Measurements from ENCODE around the gene ACTMAP. TPM values are rescaled to one million over a fixed set of nuclear protein-coding genes. Genes with fewer than 3 reads are reported as not detected.

ACTMAP gene
- total RNA-seq, 2 experiments from 2014 or later: 5.0 to 54.8 TPM

GRCh38 chr19:40752257-40752781 lies 2.0 kb upstream of the ACTMAP start:
- peaks cover 25% of the 10 kb centered on the region for H4K20me1 ChIP-seq (ENCODE audit: insufficient read depth, low read length)

GRCh38 chr19:40750874-40751537 lies 729 bp upstream of the ACTMAP start, which contains the start of gene SNRPA:
TSS of gene SNRPA (plus strand) at chr19:40751203. CDS start at chr19:40751409, 206 bp downstream.
- Histone ChIP-seq H3K4me1 (ENCODE audit: insufficient read depth, low read length, poor library complexity, severe bottlenecking) (peaks cover 52% of the 10 kb centered on the region), H3K79me2 (ENCODE audit: insufficient read depth, low read depth, low read length) (peaks cover 69% of the 10 kb centered on the region), H3K9me3 (ENCODE audit: low read length) (no peaks in the 10 kb centered on the region), H4K20me1 (ENCODE audit: insufficient read depth, low read length) (peaks cover 22% of the 10 kb centered on the region), H3K9me2 (ENCODE audit: insufficient read depth, low read length) (no peaks in the 10 kb centered on the region), H2AFZ (ENCODE audit: low read length) (no peak within 1 kb of the TSS; the same call in 1 of the 2 replicates), H3K27ac (ENCODE audit: low read depth, low read length, poor library complexity, severe bottlenecking) (peak within 1 kb of the TSS; percentile 79), H3K36me3 (ENCODE audit: insufficient read depth, low read length) (peaks cover 44% of the 10 kb centered on the region), H3K4me3 (ENCODE audit: low read depth, low read length, poor library complexity, severe bottlenecking) (peak within 1 kb of the TSS; percentile 80), H3K4me2 (ENCODE audit: low read length) (peak within 1 kb of the TSS; percentile 90)
- intact Hi-C loops (cut with micrococcal nuclease; ENCODE audit: unreplicated experiment): loop anchor here (1.0 to 5.0 kb wide), 4 partner anchors 26 to 89 kb away; partner anchors contain the start of gene EGLN2
- TF ChIP-seq EZH2phosphoT487 (IDR thresholded peaks at IDR 0.05; ENCODE audit: borderline replicate concordance, low read depth, low read length): no peak
- TF ChIP-seq CTCF (conservative IDR thresholded peaks at IDR 0.05; ENCODE audit: low read length): no peak
- ChIA-PET POLR2A (interaction anchor here (0.8 to 3.8 kb wide), 5 partner anchors 10 to 55 kb away, joined by 3 to 29 read pairs (median 4); partner anchors contain the start of gene RAB4B), CTCF (ENCODE audit: unreplicated experiment) (interaction anchor here (1.0 kb wide), 1 partner anchor 88 kb away, joined by 3 read pairs; no protein-coding TSS in a partner anchor)
- no TSS peak for BruUV-seq (replicated peaks)
- DNase-seq (ENCODE audit: low spot score): peak; percentile 99

More at GRCh38 chr19:40752257-40752781, 2.0 kb upstream of the ACTMAP start:
- Histone ChIP-seq H3K79me2 (ENCODE audit: insufficient read depth, low read depth, low read length) (peaks cover 82% of the 10 kb centered on the region), H3K9me2 (ENCODE audit: insufficient read depth, low read length) (no peaks in the 10 kb centered on the region), H2AFZ (ENCODE audit: low read length) (no peak overlapping the region), H3K4me1 (ENCODE audit: insufficient read depth, low read length, poor library complexity, severe bottlenecking) (peaks cover 61% of the 10 kb centered on the region), H3K4me2 (ENCODE audit: low read length) (peak overlapping the region; percentile 80), H3K4me3 (ENCODE audit: low read depth, low read length, poor library complexity, severe bottlenecking) (peak overlapping the region; percentile 80), H3K27ac (ENCODE audit: low read depth, low read length, poor library complexity, severe bottlenecking) (peak overlapping the region; percentile 76), H3K36me3 (ENCODE audit: insufficient read depth, low read length) (peaks cover 57% of the 10 kb centered on the region), H3K9me3 (ENCODE audit: low read length) (no peaks in the 10 kb centered on the region)
- ChIA-PET POLR2A (interaction anchor here (0.7 to 4.3 kb wide), 4 partner anchors 24 to 501 kb away, joined by 3 to 31 read pairs (median 4); partner anchors contain the start of genes EGLN2 and RAB4B), CTCF (ENCODE audit: unreplicated experiment) (interaction anchor here (0.5 to 0.6 kb wide), 2 partner anchors 11 to 1150 kb away, joined by 3 to 5 read pairs; no protein-coding TSS in a partner anchor)
- no peak for DNase-seq (ENCODE audit: low spot score)
- TF ChIP-seq CTCF (conservative IDR thresholded peaks at IDR 0.05; ENCODE audit: low read length) (no peak), EZH2phosphoT487 (IDR thresholded peaks at IDR 0.05; ENCODE audit: borderline replicate concordance, low read depth, low read length) (no peak)
- intact Hi-C loops (cut with micrococcal nuclease; ENCODE audit: unreplicated experiment): loop anchor here (5.0 kb wide), 1 partner anchor 90 kb away; no protein-coding TSS in a partner anchor
- no TSS peak for BruUV-seq (replicated peaks)

Measured in OCI-LY7 (cell line).